Measurements from ENCODE around the gene FARS2.

FARS2 gene

DNA sequence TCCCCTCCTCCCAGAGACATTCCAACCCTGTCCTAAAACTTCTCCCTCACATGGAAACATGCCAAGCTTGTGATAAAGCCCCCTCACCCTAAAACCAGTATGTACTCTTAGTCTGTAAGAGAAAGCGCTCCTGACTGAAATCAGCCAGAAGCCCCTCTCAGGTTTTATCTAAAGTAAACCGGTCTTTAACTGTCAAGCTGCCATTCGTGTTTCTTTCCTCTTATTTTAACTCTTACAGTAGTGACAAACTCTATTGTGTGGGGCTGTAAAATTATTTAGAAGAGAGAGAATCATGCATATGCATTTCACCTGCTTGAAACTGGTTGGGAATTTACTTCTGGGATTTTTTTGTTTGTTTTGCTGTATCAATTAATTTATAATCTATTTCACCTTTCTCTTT lies 62.7 kb downstream of the FARS2 start:
- peaks cover 30% of the 10 kb centered on the region for H3K9me3 ChIP-seq (ENCODE audit: control insufficient read depth, insufficient read depth, low read length)
- H3K27ac ChIP-seq (ENCODE audit: low read depth, low read length): no peak overlapping the region
- H3K4me3 ChIP-seq (ENCODE audit: low read depth, low read length): no peak overlapping the region
- H3K4me1 ChIP-seq (ENCODE audit: control insufficient read depth, insufficient read depth, low read length): no peaks in the 10 kb centered on the region
- H3K27me3 ChIP-seq (ENCODE audit: control insufficient read depth, insufficient read depth, low read length): no peaks in the 10 kb centered on the region
- 0 out of 2 replicates have a peak, but pooled peaks cover 3% of the 10 kb centered on the region for H3K36me3 ChIP-seq (ENCODE audit: control insufficient read depth, insufficient read depth, low read length)
- no peak overlapping the region for H3K9ac ChIP-seq (ENCODE audit: low read depth, low read length)

DNA sequence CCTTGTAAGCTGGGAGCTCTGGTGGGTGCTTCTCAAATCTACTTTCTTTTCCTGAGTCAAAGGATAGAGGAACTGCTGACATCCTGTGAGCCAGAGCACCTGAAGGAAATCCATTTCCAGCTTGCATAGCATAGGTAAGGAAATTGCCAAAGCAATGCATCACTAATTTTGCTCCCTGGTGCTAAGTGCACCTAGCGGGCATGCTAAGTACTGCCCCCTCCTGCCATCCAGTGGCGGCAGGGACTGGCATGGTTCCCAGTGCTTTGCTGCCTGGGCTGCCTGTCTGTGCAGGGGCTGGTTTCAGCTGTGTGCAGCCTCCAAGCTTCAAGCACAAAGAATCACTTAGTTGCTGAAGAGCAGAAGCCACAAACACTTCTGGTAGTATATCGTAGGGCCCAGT lies 63.9 kb downstream of the FARS2 start:
- H3K4me3 ChIP-seq (ENCODE audit: low read depth, low read length): no peak overlapping the region
- 0 out of 2 replicates have a peak, but pooled peaks cover 3% of the 10 kb centered on the region for H3K36me3 ChIP-seq (ENCODE audit: control insufficient read depth, insufficient read depth, low read length)
- H3K4me1 ChIP-seq (ENCODE audit: control insufficient read depth, insufficient read depth, low read length): no peaks in the 10 kb centered on the region
- H3K27ac ChIP-seq (ENCODE audit: low read depth, low read length): no peak overlapping the region
- no peaks in the 10 kb centered on the region for H3K27me3 ChIP-seq (ENCODE audit: control insufficient read depth, insufficient read depth, low read length)
- H3K9ac ChIP-seq (ENCODE audit: low read depth, low read length): no peak overlapping the region
- H3K9me3 ChIP-seq (ENCODE audit: control insufficient read depth, insufficient read depth, low read length): peaks cover 30% of the 10 kb centered on the region

DNA sequence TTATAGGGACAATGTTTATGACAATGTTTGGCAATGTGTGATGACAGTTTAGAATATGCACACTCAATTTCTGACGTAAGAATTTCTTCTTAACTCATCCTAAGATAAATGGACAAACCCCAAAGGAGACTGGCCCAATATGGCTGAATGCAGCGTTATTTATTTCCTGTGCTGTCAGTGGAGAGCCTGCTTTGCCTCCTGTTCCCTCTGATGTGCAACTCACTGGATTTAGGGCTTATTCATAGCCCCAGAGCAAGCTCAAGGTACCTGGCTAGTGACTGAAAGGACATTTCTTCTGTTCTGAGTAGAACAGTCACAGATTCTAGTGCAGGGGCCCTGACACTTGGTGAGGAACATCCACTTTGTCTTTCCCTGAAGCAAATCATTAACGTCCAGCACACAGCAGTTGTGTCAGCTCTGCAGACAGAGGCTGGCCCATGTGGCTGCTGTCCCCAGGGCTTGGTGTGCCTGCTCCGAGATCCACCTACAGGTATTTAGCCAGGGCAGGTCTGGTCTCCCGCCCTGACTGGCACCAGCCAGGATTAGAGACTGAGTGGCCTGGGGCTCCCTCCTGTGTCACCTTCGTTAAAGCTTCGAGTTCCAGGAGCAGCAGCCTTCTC lies 64.8 kb downstream of the FARS2 start:
- Histone ChIP-seq H3K4me1 (ENCODE audit: control insufficient read depth, insufficient read depth, low read length) (no peaks in the 10 kb centered on the region), H3K9me3 (ENCODE audit: control insufficient read depth, insufficient read depth, low read length) (peaks cover 30% of the 10 kb centered on the region), H3K9ac (ENCODE audit: low read depth, low read length) (no peak overlapping the region)

DNA sequence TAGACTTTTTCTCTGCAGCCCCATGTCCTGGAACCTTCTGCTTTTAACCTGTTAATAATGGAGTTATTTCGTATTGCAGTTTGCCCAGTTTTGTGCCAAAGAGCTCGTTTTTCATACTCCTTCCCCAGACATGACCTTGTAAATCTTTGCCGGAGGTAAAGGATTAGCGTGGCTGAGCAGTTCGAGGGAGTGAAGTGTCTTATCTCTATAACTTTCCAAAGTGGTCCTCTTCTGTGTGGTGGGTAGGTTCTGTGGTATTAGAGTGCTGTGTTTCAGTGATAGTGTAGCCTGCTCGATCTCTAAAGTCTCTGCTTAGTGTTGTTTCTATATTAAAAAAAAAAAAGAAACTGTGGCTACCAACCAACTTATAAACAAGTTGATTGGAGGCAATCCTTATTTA lies 67.5 kb downstream of the FARS2 start:
- H3K27me3 ChIP-seq (ENCODE audit: control insufficient read depth, insufficient read depth, low read length): no peaks in the 10 kb centered on the region
- no peak overlapping the region for H3K27ac ChIP-seq (ENCODE audit: low read depth, low read length)
- H3K9me3 ChIP-seq (ENCODE audit: control insufficient read depth, insufficient read depth, low read length): peaks cover 18% of the 10 kb centered on the region
- no peak overlapping the region for H3K4me3 ChIP-seq (ENCODE audit: low read depth, low read length)
- H3K4me1 ChIP-seq (ENCODE audit: control insufficient read depth, insufficient read depth, low read length): no peaks in the 10 kb centered on the region
- 0 out of 2 replicates have a peak, but pooled peaks cover 3% of the 10 kb centered on the region for H3K36me3 ChIP-seq (ENCODE audit: control insufficient read depth, insufficient read depth, low read length)
- no peak overlapping the region for H3K9ac ChIP-seq (ENCODE audit: low read depth, low read length)

More for the DNA sequence above, 64.8 kb downstream of the FARS2 start:
- no peaks in the 10 kb centered on the region for H3K27me3 ChIP-seq (ENCODE audit: control insufficient read depth, insufficient read depth, low read length)
- no peak overlapping the region for H3K4me3 ChIP-seq (ENCODE audit: low read depth, low read length)
- 0 out of 2 replicates have a peak, but pooled peaks cover 3% of the 10 kb centered on the region for H3K36me3 ChIP-seq (ENCODE audit: control insufficient read depth, insufficient read depth, low read length)
- H3K27ac ChIP-seq (ENCODE audit: low read depth, low read length): no peak overlapping the region

GRCh38 chr6:5331845-5332442 lies 70.6 kb downstream of the FARS2 start:
- Histone ChIP-seq H3K36me3 (ENCODE audit: control insufficient read depth, insufficient read depth, low read length) (no peaks in the 10 kb centered on the region), H3K4me3 (ENCODE audit: low read depth, low read length) (no peak overlapping the region), H3K9ac (ENCODE audit: low read depth, low read length) (no peak overlapping the region), H3K27me3 (ENCODE audit: control insufficient read depth, insufficient read depth, low read length) (no peaks in the 10 kb centered on the region), H3K4me1 (ENCODE audit: control insufficient read depth, insufficient read depth, low read length) (no peaks in the 10 kb centered on the region), H3K27ac (ENCODE audit: low read depth, low read length) (no peak overlapping the region), H3K9me3 (ENCODE audit: control insufficient read depth, insufficient read depth, low read length) (0 out of 2 replicates have a peak, but pooled peaks cover 1% of the 10 kb centered on the region)

- no peaks in the 10 kb centered on the region for H3K9me3 ChIP-seq (ENCODE audit: control insufficient read depth, insufficient read depth, low read length)
- H3K4me1 ChIP-seq (ENCODE audit: control insufficient read depth, insufficient read depth, low read length): peaks cover 8% of the 10 kb centered on the region; the same call in 1 of the 2 replicates
- no peak overlapping the region for H3K9ac ChIP-seq (ENCODE audit: low read depth, low read length)
- H3K4me3 ChIP-seq (ENCODE audit: low read depth, low read length): no peak overlapping the region
- H3K27ac ChIP-seq (ENCODE audit: low read depth, low read length): no peak overlapping the region
- no peaks in the 10 kb centered on the region for H3K27me3 ChIP-seq (ENCODE audit: control insufficient read depth, insufficient read depth, low read length)
- no peaks in the 10 kb centered on the region for H3K36me3 ChIP-seq (ENCODE audit: control insufficient read depth, insufficient read depth, low read length)
Observed at GRCh38 chr6:5333658-5334057, 72.3 kb downstream of the FARS2 start.

DNA sequence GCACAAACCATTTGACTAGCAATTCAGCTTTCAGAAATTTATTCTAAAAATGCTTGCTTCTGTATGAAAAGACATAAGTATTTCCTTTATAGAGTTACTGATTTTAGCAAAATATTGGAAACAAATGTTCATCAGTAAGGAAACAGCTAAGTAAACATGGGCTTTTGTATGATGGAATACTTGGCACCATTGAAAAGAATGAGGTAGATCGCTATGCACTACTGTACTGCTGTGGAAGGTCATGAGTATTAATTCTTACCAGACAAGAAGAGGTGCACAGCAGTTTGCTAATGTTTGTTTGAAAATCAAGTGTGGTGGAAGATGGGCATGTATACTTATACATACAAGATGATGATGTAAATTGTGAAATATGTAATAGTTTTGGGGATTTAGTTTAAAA lies 73.0 kb downstream of the FARS2 start:
- H3K4me3 ChIP-seq (ENCODE audit: low read depth, low read length): no peak overlapping the region
- H3K4me1 ChIP-seq (ENCODE audit: control insufficient read depth, insufficient read depth, low read length): peaks cover 8% of the 10 kb centered on the region; the same call in 1 of the 2 replicates
- H3K9ac ChIP-seq (ENCODE audit: low read depth, low read length): no peak overlapping the region
- no peaks in the 10 kb centered on the region for H3K27me3 ChIP-seq (ENCODE audit: control insufficient read depth, insufficient read depth, low read length)
- H3K36me3 ChIP-seq (ENCODE audit: control insufficient read depth, insufficient read depth, low read length): no peaks in the 10 kb centered on the region
- no peaks in the 10 kb centered on the region for H3K9me3 ChIP-seq (ENCODE audit: control insufficient read depth, insufficient read depth, low read length)
- no peak overlapping the region for H3K27ac ChIP-seq (ENCODE audit: low read depth, low read length)

- Histone ChIP-seq H3K27ac (ENCODE audit: low read depth, low read length) (no peak overlapping the region), H3K4me3 (ENCODE audit: low read depth, low read length) (no peak overlapping the region), H3K36me3 (ENCODE audit: control insufficient read depth, insufficient read depth, low read length) (no peaks in the 10 kb centered on the region), H3K4me1 (ENCODE audit: control insufficient read depth, insufficient read depth, low read length) (peaks cover 8% of the 10 kb centered on the region; the same call in 1 of the 2 replicates), H3K9ac (ENCODE audit: low read depth, low read length) (no peak overlapping the region), H3K27me3 (ENCODE audit: control insufficient read depth, insufficient read depth, low read length) (no peaks in the 10 kb centered on the region), H3K9me3 (ENCODE audit: control insufficient read depth, insufficient read depth, low read length) (no peaks in the 10 kb centered on the region)
Observed at GRCh38 chr6:5335020-5335419, 73.7 kb downstream of the FARS2 start.

- Histone ChIP-seq H3K27me3 (ENCODE audit: control insufficient read depth, insufficient read depth, low read length) (no peaks in the 10 kb centered on the region), H3K36me3 (ENCODE audit: control insufficient read depth, insufficient read depth, low read length) (no peaks in the 10 kb centered on the region), H3K4me3 (ENCODE audit: low read depth, low read length) (no peak overlapping the region), H3K9me3 (ENCODE audit: control insufficient read depth, insufficient read depth, low read length) (no peaks in the 10 kb centered on the region), H3K4me1 (ENCODE audit: control insufficient read depth, insufficient read depth, low read length) (peaks cover 8% of the 10 kb centered on the region; the same call in 1 of the 2 replicates), H3K9ac (ENCODE audit: low read depth, low read length) (no peak overlapping the region), H3K27ac (ENCODE audit: low read depth, low read length) (no peak overlapping the region)
Observed at GRCh38 chr6:5337573-5337972, 76.3 kb downstream of the FARS2 start.

DNA sequence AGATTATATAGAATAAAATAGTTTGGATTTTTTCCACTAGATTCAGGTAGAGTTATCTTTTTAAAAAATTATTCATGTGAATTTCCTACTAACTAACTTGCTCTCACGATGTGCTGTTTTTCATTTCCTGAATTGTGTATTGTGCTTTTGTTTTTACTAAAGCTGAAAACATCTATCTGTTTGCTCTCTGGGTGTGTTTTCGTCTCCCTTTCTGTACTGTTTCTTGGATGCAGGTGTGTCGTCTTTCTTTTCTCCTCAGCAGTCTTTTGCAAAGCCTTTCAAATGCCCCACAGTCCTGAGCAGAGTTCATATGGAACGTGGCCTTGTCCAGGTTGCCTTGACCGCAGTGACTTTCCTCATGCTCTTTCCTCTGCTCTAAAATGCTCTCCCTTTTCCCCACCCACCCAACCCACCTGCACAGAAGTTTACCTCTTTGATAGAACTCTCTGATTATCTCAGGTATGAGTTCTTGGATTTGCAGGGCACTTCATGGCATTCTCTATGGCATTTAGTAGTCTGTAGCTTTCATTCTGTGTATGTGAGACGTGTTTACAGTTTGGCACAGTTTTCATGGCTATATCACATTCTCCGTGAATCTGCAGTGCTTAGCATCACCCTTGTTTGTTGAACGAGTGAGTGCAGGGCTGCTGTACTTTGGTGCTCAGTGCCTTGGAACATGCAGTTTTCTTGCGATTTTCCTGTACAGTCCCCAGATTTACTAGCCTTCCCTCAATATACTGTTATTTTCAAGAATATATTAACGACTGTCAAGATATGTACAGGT lies 77.1 kb downstream of the FARS2 start:
- no peaks in the 10 kb centered on the region for H3K36me3 ChIP-seq (ENCODE audit: control insufficient read depth, insufficient read depth, low read length)
- no peaks in the 10 kb centered on the region for H3K9me3 ChIP-seq (ENCODE audit: control insufficient read depth, insufficient read depth, low read length)
- H3K27ac ChIP-seq (ENCODE audit: low read depth, low read length): no peak overlapping the region
- no peaks in the 10 kb centered on the region for H3K27me3 ChIP-seq (ENCODE audit: control insufficient read depth, insufficient read depth, low read length)
- H3K4me1 ChIP-seq (ENCODE audit: control insufficient read depth, insufficient read depth, low read length): peaks cover 8% of the 10 kb centered on the region; the same call in 1 of the 2 replicates
- H3K9ac ChIP-seq (ENCODE audit: low read depth, low read length): no peak overlapping the region
- no peak overlapping the region for H3K4me3 ChIP-seq (ENCODE audit: low read depth, low read length)

- Histone ChIP-seq H3K9me3 (ENCODE audit: control insufficient read depth, insufficient read depth, low read length) (no peaks in the 10 kb centered on the region), H3K36me3 (ENCODE audit: control insufficient read depth, insufficient read depth, low read length) (no peaks in the 10 kb centered on the region), H3K27ac (ENCODE audit: low read depth, low read length) (no peak overlapping the region), H3K9ac (ENCODE audit: low read depth, low read length) (no peak overlapping the region), H3K27me3 (ENCODE audit: control insufficient read depth, insufficient read depth, low read length) (no peaks in the 10 kb centered on the region), H3K4me1 (ENCODE audit: control insufficient read depth, insufficient read depth, low read length) (peaks cover 8% of the 10 kb centered on the region; the same call in 1 of the 2 replicates), H3K4me3 (ENCODE audit: low read depth, low read length) (no peak overlapping the region)
Observed at GRCh38 chr6:5339786-5340185, 78.5 kb downstream of the FARS2 start.
